GM12891 (cell line): ENCODE data around the gene AIG1.

Experiments
- PAX5 ChIP-seq: IDR thresholded peaks from 2 replicates; pipeline ENCODE4 v1.6.1; 2011; ENCODE audit warnings: low read length, moderate library complexity, mild to moderate bottlenecking; ENCODE audit not compliant: insufficient read depth, severe bottlenecking
- POLR2A ChIP-seq: IDR thresholded peaks from 2 replicates; pipeline ENCODE4 v1.6.1; 2011; ENCODE audit warnings: low read depth, low read length, control low read depth
- POLR2AphosphoS5 ChIP-seq: IDR thresholded peaks from 2 replicates; pipeline ENCODE4 v1.6.1; 2011; ENCODE audit warnings: low read depth, low read length, control low read depth
- TAF1 ChIP-seq: IDR thresholded peaks from 2 replicates; pipeline ENCODE4 v1.6.1; 2011; ENCODE audit warnings: low read depth, low read length, control low read depth

DNA sequence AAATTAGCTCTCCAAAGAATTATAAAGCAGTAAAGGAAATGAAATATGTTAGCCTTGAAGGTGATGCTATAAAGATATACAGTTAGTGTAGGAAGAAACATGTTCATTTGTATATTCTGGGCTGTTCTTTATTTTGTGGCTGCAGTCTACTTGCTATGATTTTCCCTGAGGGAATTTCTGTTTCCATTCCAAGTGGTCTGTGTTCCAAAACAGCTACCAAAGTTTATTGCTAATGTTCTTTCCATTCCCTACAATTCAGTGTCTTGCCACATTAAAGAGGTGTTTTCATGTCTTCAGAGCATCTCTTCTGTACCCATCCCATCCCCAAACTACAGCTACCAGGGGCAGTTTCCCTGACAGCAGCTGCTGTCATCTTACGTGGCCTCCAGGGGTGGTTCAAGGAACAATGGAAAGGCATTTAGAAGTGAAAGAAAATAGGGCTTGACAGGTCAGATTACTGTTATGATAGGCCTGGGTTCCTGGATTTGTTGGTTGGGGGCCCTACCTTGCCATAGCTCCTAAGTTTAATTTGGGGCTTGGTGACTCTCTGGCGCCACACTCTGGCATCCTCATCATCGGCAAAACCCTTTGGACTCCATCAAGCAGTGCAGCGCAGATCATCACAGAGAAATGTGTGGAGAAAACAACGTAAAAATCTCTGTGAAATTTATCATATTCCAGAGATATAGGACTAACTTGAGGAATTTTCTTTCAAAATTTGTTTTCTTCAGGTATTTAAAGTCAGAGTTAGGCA lies 33.8 kb upstream of the AIG1 start:
- TF ChIP-seq PAX5 (no peak), POLR2A (no peak), POLR2AphosphoS5 (no peak), TAF1 (no peak)
